Ascending aorta (tissue), 2 donors: Measurements from ENCODE around the gene SLC16A10. TPM values are rescaled to one million over a fixed set of nuclear protein-coding genes. Genes with fewer than 3 reads are reported as not detected.
"Not testable (repeated sequence)": the region's sequence is repeated elsewhere in the genome, so short reads cannot be mapped to it uniquely, and the experiment has no call there.

ENCODE experiments used
- DNase-seq, 2 donors: peaks; one replicate each; pipeline ENCODE4 v3.0.0-alpha.2; 2019; ENCODE audit warnings: low spot score in 2 of 2
- H3K27ac ChIP-seq, 2 donors: fragments of 200-600 bp; sonication (generic); one replicate each; pipeline ENCODE4 v1.5.1; 2016 to 2017; ENCODE audit warnings: mild to moderate bottlenecking in 1 of 2
- H3K27me3 ChIP-seq: fragments of 200-600 bp; sonication (generic); one replicate; pipeline ENCODE4 v1.5.1; 2017
- H3K36me3 ChIP-seq, 2 donors: fragments of 200-600 bp; sonication (generic); one replicate each; pipeline ENCODE4 v1.5.1; 2016
- H3K4me1 ChIP-seq, 2 donors: fragments of 200-600 bp; sonication (generic); one replicate each; pipeline ENCODE4 v1.5.1; 2016 to 2017; ENCODE audit warnings: mild to moderate bottlenecking in 1 of 2
- H3K4me3 ChIP-seq, 2 donors: fragments of 200-600 bp; sonication (generic); one replicate each; pipeline ENCODE4 v1.5.1; 2016 to 2017; ENCODE audit warnings: mild to moderate bottlenecking in 1 of 2
- H3K9me3 ChIP-seq, 2 donors: fragments of 200-600 bp; sonication (generic); one replicate each; pipeline ENCODE4 v1.5.1; 2016
- intact Hi-C: fragments of 100-400 bp; cut with DNase I; formaldehyde crosslinking; loops from one replicate; pipeline ENCODE4 v1.15.1; 2023
- total RNA-seq: library from RNA; depleted of rRNA; stranded (reverse); fragments of >200 nt; gene quantifications from one replicate; pipeline ENCODE4 v1.1.0, GENCODE V29; 2016
- TF ChIP-seq, protein P1 (sequence below), 3 experiments: fragments of 200-600 bp in 2 of 3; fragments of 450-650 bp in 1 of 3; sonication (generic) in 2 of 3; IDR thresholded peaks; one replicate each; pipeline ENCODE4 v1.5.1; 2016 to 2019; ENCODE audit warnings: antibody characterized with exemption in 3 of 3, mild to moderate bottlenecking in 1 of 3, moderate library complexity in 1 of 3

SLC16A10 gene
- total RNA-seq, 1 donor from 2014 or later = 7.8 TPM

DNA sequence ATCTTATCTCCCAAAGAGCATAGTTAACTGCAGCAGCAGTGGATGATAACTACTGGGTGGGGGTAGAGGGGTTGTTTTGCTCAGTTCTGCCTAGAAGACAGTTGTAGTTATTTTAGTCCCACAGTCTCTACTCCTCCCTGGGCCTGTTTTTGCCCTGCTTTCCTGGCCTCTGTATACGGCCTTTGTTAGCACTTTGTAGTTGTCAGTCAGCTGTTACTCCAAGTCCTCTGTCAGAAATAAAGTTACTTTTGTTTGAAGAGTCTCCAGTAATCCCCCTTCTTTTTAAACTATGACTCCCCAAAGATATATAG lies 113.9 kb downstream of the SLC16A10 start:
- no peak for DNase-seq
- Histone ChIP-seq H3K4me3 (no peak overlapping the region), H3K4me1 (no peaks in the 10 kb centered on the region), H3K27ac (no peak overlapping the region), H3K9me3 (no peaks in the 10 kb centered on the region), H3K36me3 (no peaks in the 10 kb centered on the region), H3K27me3 (no peaks in the 10 kb centered on the region)
- intact Hi-C loops = no loop called here
- TF ChIP-seq, protein P1, sequence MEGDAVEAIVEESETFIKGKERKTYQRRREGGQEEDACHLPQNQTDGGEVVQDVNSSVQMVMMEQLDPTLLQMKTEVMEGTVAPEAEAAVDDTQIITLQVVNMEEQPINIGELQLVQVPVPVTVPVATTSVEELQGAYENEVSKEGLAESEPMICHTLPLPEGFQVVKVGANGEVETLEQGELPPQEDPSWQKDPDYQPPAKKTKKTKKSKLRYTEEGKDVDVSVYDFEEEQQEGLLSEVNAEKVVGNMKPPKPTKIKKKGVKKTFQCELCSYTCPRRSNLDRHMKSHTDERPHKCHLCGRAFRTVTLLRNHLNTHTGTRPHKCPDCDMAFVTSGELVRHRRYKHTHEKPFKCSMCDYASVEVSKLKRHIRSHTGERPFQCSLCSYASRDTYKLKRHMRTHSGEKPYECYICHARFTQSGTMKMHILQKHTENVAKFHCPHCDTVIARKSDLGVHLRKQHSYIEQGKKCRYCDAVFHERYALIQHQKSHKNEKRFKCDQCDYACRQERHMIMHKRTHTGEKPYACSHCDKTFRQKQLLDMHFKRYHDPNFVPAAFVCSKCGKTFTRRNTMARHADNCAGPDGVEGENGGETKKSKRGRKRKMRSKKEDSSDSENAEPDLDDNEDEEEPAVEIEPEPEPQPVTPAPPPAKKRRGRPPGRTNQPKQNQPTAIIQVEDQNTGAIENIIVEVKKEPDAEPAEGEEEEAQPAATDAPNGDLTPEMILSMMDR (IDR thresholded peaks at IDR 0.05) = no peak

DNA sequence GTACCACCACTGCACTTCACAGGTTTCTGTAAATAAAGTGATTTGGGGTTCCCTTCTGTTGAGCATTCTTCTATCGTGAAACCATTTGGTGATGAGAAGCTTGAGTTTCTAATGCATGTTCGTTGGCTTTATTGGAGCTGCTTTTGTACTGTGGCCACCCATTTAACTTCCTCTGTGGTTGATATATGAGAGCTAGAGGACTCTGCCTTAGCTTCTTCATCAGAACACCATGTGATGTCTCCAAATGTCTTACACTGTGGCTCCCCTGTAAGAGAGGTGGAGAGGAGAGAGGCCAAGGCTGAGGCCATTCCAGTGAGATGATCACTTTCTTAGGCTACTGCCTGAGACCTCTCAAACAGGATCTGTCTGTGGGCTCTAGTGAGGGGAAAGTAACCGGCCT lies 114.5 kb downstream of the SLC16A10 start:
- H3K4me3 ChIP-seq = no peak overlapping the region
- TF ChIP-seq, protein P1 (IDR thresholded peaks at IDR 0.05) = no peak
- H3K36me3 ChIP-seq = no peaks in the 10 kb centered on the region
- no peak overlapping the region for H3K27ac ChIP-seq
- H3K27me3 ChIP-seq = no peaks in the 10 kb centered on the region
- H3K4me1 ChIP-seq = no peaks in the 10 kb centered on the region
- no peaks in the 10 kb centered on the region for H3K9me3 ChIP-seq
- no peak for DNase-seq
- intact Hi-C loops = no loop called here

DNA sequence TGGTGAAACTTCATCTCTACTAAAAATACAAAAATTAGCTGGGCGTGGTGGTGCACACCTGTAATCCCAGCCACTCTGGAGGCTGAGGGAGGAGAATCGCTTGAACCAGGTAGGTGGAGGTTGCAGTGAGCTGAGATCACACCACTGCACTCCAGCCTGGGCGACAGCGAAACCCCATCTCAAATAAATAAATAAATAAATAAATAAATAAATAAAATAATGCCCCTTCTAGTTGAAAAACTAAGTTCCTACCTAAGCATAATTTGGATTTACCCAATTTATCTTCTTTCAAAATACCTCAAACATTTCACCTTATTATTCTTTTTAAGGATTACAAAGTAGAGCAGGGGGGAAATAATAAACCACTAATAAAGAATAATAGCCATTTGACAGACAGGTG lies 116.2 kb downstream of the SLC16A10 start:
- H3K9me3 ChIP-seq, H3K27ac ChIP-seq, H3K27me3 ChIP-seq, H3K4me1 ChIP-seq, H3K36me3 ChIP-seq, intact Hi-C loops, H3K4me3 ChIP-seq, DNase-seq: not testable (repeated sequence)

DNA sequence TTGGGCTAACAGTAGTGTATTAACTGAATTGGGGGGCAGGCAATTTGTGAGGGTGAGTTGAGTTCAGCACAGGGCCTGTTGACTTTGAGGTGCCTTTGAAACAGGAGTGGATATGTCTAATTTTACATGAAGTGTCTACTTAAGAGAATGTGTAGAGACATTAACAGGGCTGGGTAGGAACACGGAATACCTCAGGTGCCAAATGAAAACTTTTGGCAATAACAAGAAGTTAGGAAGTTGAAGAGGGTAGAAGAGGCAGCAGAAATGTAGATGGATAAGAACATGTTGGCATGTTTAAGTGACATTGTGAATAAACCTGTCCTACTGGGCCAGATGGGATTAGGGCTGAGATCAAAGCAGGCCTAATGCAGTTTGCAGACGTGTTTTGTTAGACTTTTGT lies 117.0 kb downstream of the SLC16A10 start:
- Histone ChIP-seq H3K4me3 (no peak overlapping the region), H3K27ac (no peak overlapping the region), H3K4me1 (no peaks in the 10 kb centered on the region), H3K27me3 (no peaks in the 10 kb centered on the region), H3K36me3 (no peaks in the 10 kb centered on the region), H3K9me3 (no peaks in the 10 kb centered on the region)
- intact Hi-C loops = no loop called here
- DNase-seq = no peak
- TF ChIP-seq, protein P1 (IDR thresholded peaks at IDR 0.05) = no peak

DNA sequence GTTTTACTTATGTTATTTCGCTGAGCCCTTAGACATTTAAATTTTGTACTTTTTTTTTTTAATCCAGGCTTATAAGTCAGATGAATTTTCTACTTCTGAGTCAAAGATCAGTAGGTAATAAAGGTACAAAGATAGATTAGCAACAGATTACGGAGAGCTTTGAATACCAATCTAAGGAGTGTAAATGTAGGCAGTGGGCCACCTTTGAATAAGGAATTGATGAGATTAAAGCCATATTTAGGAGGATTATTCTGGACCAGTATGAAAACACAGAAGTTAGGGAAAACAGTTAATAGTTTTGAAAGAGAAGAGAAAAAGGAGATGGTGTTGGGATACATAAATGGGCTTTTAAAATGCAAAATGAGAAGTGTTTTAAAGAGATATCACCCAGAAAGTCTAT lies 117.6 kb downstream of the SLC16A10 start:
- H3K36me3 ChIP-seq = no peaks in the 10 kb centered on the region
- H3K4me1 ChIP-seq = no peaks in the 10 kb centered on the region
- no peak overlapping the region for H3K27ac ChIP-seq
- TF ChIP-seq, protein P1 (IDR thresholded peaks at IDR 0.05) = no peak
- no peak for DNase-seq
- no peak overlapping the region for H3K4me3 ChIP-seq
- H3K9me3 ChIP-seq = no peaks in the 10 kb centered on the region
- intact Hi-C loops = no loop called here
- no peaks in the 10 kb centered on the region for H3K27me3 ChIP-seq

DNA sequence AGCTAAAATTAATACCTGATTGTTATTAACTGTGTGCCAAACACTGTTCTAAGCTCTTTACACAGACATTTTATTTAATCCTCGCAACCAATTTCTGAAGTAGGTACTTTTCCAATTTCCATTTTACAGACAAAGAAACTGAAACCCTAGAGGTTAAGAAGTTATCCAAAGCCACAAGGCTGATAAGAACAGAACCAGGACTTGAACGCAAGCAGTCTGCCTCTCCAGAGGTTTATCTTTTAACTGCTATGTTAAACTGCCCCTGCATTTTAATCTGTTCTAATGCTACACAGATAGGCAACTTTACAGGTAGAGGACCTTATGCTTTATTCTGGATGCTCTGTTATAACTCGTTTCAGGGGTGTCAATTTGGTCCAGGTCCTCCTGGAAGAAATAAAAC lies 118.2 kb downstream of the SLC16A10 start:
- TF ChIP-seq, protein P1 (IDR thresholded peaks at IDR 0.05) = no peak
- H3K27me3 ChIP-seq = no peaks in the 10 kb centered on the region
- H3K4me3 ChIP-seq = no peak overlapping the region
- intact Hi-C loops = no loop called here
- H3K9me3 ChIP-seq = no peaks in the 10 kb centered on the region
- H3K4me1 ChIP-seq = no peaks in the 10 kb centered on the region
- H3K27ac ChIP-seq = no peak overlapping the region
- H3K36me3 ChIP-seq = no peaks in the 10 kb centered on the region
- no peak for DNase-seq
